DND-41 (cell line): ENCODE results near the gene C2orf80.

Experiments used
- ATAC-seq: fragments of 200-7000 bp; cut with Tn5 transposase; 3 replicates; pipeline ENCODE4 v1.9.1; 2021; ENCODE audit warnings: low read depth; ENCODE audit not compliant: insufficient read depth
- DNase-seq: peaks from one replicate; pipeline ENCODE4 v3.0.0-alpha.2; 2020
- H2AFZ ChIP-seq: 2 replicates; pipeline ENCODE4 v1.6.0; 2012; ENCODE audit warnings: low read depth, low read length
- H3K27ac ChIP-seq: 2 replicates; pipeline ENCODE4 v1.5.1; 2012; ENCODE audit warnings: low read length, inconsistent platforms
- H3K27me3 ChIP-seq: fragments of 200-600 bp; sonication (generic); 2 replicates; pipeline ENCODE4 v1.6.0; 2012; ENCODE audit warnings: low read length, mild to moderate bottlenecking, inconsistent platforms; ENCODE audit not compliant: insufficient read depth, poor library complexity
- H3K36me3 ChIP-seq: 2 replicates; pipeline ENCODE4 v1.5.1; 2012; ENCODE audit warnings: low read length, inconsistent platforms; ENCODE audit not compliant: insufficient read depth
- H3K4me1 ChIP-seq: 2 replicates; pipeline ENCODE4 v1.5.1; 2012; ENCODE audit warnings: mild to moderate bottlenecking, low read length; ENCODE audit not compliant: insufficient read depth
- H3K4me2 ChIP-seq: 2 replicates; pipeline ENCODE4 v1.6.0; 2012; ENCODE audit warnings: mild to moderate bottlenecking, moderate library complexity, low read length, inconsistent platforms; ENCODE audit not compliant: insufficient read depth
- H3K4me3 ChIP-seq, 2 experiments: fragments of 200-600 bp in 1 of 2; shearing (Covaris generic) in 1 of 2; 2 replicates each; pipeline ENCODE4 v1.5.1; 2012 to 2016; ENCODE audit warnings: inconsistent platforms in 2 of 2, low read length in 2 of 2, mild to moderate bottlenecking in 2 of 2, low read depth in 1 of 2, moderate library complexity in 1 of 2
- H3K79me2 ChIP-seq: 2 replicates; pipeline ENCODE4 v1.6.0; 2012; ENCODE audit warnings: low read length, inconsistent platforms; ENCODE audit not compliant: insufficient read depth
- H3K9ac ChIP-seq: 2 replicates; pipeline ENCODE4 v1.6.0; 2012; ENCODE audit warnings: low read depth, mild to moderate bottlenecking, inconsistent platforms, low read length, moderate library complexity
- H3K9me3 ChIP-seq: 2 replicates; pipeline ENCODE4 v1.5.1; 2012; ENCODE audit warnings: low read length, moderate library complexity, mild to moderate bottlenecking, inconsistent platforms; ENCODE audit not compliant: insufficient read depth, severe bottlenecking
- H4K20me1 ChIP-seq: 2 replicates; pipeline ENCODE4 v1.6.0; 2012; ENCODE audit warnings: low read length; ENCODE audit not compliant: insufficient read depth
- CTCF ChIP-seq: IDR thresholded peaks from 2 replicates; pipeline ENCODE4 v1.5.1; 2012; ENCODE audit warnings: borderline replicate concordance, low read length, moderate library complexity, mild to moderate bottlenecking; ENCODE audit not compliant: poor library complexity, severe bottlenecking; ENCODE audit errors: extremely low read depth
- EZH2 ChIP-seq: IDR thresholded peaks from 3 replicates; pipeline ENCODE4 v1.6.1; 2012; ENCODE audit warnings: borderline replicate concordance, low read depth, mild to moderate bottlenecking, moderate library complexity, low read length, inconsistent platforms; ENCODE audit not compliant: severe bottlenecking

The C2orf80 gene

GRCh38 chr2:208189069-208189809 lies 591 bp downstream of the C2orf80 start:
- H3K79me2 ChIP-seq: no peaks in the 10 kb centered on the region
- no peak overlapping the region for H3K27ac ChIP-seq
- H3K4me1 ChIP-seq: no peaks in the 10 kb centered on the region
- H3K4me3 ChIP-seq: no peak overlapping the region
- H2AFZ ChIP-seq: no peak overlapping the region
- ATAC-seq: no peak
- no peaks in the 10 kb centered on the region for H3K9me3 ChIP-seq
- no peaks in the 10 kb centered on the region for H3K27me3 ChIP-seq
- H3K36me3 ChIP-seq: no peaks in the 10 kb centered on the region
- no peak overlapping the region for H3K9ac ChIP-seq
- no peak overlapping the region for H3K4me2 ChIP-seq
- no peak for DNase-seq
- H4K20me1 ChIP-seq: no peaks in the 10 kb centered on the region
- TF ChIP-seq EZH2 (no peak), CTCF (no peak)

DNA sequence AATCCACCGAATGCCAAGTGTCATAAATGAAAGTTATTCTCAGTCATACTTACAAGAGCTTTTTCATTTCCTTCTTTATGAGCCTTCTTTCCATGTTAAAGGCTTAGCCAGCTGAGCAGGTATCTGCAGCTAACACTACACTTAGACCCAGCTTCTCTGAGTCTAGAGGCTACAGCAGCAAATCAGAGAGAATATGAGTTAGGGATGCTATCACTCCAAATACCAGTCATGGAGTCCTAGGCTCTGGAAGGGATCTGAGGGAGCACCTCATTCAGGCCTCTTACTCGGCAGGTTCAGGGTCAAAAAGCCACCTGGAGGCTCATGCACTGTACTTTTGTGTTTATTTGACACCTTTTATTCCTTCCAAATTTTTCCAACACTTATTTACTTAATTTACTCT lies 2.9 kb downstream of the C2orf80 start:
- no peak for DNase-seq
- no peaks in the 10 kb centered on the region for H3K9me3 ChIP-seq
- H3K4me1 ChIP-seq: no peaks in the 10 kb centered on the region
- no peaks in the 10 kb centered on the region for H3K36me3 ChIP-seq
- no peaks in the 10 kb centered on the region for H4K20me1 ChIP-seq
- no peaks in the 10 kb centered on the region for H3K79me2 ChIP-seq
- H3K27me3 ChIP-seq: no peaks in the 10 kb centered on the region
- H3K4me3 ChIP-seq: no peak overlapping the region
- H3K9ac ChIP-seq: no peak overlapping the region
- H3K27ac ChIP-seq: no peak overlapping the region
- H2AFZ ChIP-seq: no peak overlapping the region
- no peak for ATAC-seq
- no peak for TF ChIP-seq CTCF
- TF ChIP-seq EZH2: no peak
- H3K4me2 ChIP-seq: no peak overlapping the region

GRCh38 chr2:208186465-208186864 lies 3.4 kb downstream of the C2orf80 start:
- no peak for DNase-seq
- Histone ChIP-seq H3K4me1 (no peaks in the 10 kb centered on the region), H3K36me3 (no peaks in the 10 kb centered on the region)

More at GRCh38 chr2:208186465-208186864, 3.4 kb downstream of the C2orf80 start:
- H3K4me3 ChIP-seq: no peak overlapping the region
- no peaks in the 10 kb centered on the region for H3K27me3 ChIP-seq
- H3K79me2 ChIP-seq: no peaks in the 10 kb centered on the region
- no peak overlapping the region for H3K4me2 ChIP-seq
- H2AFZ ChIP-seq: no peak overlapping the region
- H4K20me1 ChIP-seq: no peaks in the 10 kb centered on the region
- no peak overlapping the region for H3K27ac ChIP-seq
- H3K9me3 ChIP-seq: no peaks in the 10 kb centered on the region
- no peak for TF ChIP-seq EZH2
- TF ChIP-seq CTCF: no peak
- ATAC-seq: no peak
- H3K9ac ChIP-seq: no peak overlapping the region
